ENCODE results near the gene GPC1.
A peak's percentile ranks its signal among the peaks of the same experiment; 100 is the strongest.

The GPC1 gene

DNA sequence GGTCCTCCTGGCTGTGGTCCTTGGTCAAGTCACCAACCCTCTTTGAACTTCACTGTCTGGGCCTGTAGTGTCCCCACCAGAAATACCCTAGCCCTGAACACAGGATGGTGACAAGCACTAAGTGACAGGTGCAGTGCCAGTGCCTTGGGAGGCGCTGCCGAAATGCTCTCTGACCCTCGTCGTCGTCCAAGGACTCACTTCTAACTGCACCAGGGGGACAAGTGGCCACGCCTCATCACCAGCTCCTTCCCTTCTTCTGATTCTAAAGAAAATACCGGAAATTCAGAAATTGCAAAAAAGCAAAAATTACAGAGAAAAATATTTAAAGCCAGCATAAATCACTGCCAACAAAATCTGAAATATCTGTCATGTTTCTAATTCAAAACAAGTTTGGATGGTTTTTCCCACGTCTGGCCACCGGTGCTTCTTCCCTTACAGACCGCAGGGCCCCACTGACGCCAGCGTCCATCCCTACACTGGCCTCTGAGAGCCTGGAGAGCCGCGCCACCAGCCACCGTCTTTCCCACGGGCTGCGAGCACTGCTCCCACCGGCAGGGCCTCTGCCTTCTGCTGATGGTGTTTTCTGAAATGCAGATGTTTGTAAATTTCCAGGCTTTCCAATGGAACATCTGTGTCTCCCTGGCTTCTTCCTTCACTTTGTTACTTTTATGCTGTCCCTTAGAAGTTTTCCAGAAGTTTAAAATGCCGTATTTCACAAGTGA lies 37.4 kb upstream of the GPC1 start:
- no peak overlapping the region for H3K4me3 ChIP-seq
- no peak overlapping the region for H3K27ac ChIP-seq
- TF ChIP-seq, protein P1, sequence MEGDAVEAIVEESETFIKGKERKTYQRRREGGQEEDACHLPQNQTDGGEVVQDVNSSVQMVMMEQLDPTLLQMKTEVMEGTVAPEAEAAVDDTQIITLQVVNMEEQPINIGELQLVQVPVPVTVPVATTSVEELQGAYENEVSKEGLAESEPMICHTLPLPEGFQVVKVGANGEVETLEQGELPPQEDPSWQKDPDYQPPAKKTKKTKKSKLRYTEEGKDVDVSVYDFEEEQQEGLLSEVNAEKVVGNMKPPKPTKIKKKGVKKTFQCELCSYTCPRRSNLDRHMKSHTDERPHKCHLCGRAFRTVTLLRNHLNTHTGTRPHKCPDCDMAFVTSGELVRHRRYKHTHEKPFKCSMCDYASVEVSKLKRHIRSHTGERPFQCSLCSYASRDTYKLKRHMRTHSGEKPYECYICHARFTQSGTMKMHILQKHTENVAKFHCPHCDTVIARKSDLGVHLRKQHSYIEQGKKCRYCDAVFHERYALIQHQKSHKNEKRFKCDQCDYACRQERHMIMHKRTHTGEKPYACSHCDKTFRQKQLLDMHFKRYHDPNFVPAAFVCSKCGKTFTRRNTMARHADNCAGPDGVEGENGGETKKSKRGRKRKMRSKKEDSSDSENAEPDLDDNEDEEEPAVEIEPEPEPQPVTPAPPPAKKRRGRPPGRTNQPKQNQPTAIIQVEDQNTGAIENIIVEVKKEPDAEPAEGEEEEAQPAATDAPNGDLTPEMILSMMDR (IDR thresholded peaks at IDR 0.05): no peak
- no peak for DNase-seq (ENCODE audit: low spot score)

DNA sequence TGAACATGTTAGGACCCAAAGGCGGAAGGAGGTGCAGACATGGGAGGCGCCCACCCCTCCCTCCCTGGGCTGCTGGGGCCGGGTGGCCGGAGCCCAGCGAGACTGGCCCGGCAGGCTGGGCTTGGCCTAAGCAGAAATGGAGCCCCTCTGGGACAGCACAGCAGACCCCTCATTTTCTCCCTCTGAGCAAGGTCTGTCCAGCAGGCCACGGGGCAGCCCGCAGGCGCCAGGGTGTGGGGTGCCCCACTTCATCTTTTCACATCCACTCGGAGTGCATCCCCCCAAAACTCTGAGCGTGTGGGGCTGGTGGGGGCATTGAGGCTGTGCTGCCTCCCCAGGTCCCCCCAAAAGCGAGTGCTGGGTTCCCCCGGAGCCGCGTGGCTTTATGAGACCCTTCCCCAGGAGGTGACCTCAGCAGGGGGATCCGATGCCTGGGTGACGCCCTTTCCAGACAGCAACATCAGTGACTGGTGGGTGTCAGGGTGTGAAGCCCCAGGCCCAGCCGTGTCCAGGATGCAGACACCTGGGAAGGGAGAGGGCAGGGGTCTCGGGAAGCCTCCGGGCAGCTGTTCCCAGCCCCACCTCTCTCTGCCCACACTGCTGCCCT lies 36.7 kb upstream of the GPC1 start:
- DNase-seq (ENCODE audit: low spot score): peak; percentile 65
- no peak overlapping the region for H3K27ac ChIP-seq
- TF ChIP-seq, protein P1 (IDR thresholded peaks at IDR 0.05): no peak
- H3K4me3 ChIP-seq: no peak overlapping the region

DNA sequence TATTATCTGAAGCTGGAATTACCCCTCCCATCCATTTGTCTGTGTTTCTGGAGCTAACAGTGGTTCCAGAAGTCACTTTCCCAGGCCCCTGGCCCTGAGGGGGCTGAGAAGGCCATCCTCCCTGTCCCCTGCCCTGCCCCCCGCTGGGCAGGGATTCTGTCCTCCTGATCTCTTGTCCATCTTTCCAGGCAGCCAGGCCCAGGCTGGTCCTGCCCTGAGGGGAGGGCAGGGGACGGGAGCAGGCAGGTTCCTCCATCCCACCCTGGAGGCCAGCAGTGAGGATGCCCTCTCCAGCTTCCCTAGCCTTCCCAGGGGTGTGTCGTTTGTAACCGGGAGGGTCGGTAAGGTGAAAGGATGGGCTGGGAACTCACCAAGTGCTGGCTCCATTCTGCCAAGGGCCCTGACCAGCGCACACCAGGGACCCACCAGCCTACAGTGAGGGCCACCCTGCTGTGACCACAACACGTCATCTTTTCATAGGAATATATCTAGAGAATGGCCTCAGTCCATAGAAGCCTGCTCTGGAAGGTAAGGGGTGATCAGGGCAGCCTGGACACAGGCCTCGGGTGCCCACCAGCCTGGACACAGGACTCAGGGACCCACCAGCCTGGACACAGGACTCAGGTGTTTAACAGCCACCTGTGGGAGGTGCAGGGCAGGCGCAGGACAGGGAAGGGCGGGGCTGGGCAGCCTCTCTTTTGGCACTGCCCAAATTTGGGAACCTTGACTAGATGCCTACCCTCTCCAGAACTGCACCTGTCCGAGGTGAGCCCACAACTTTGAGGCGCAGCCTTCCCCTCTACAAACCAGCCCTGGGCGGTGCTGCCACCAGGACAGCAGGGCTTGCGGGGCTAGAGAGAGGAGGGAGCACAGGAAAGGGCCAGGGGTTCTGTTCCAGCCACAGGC lies 35.8 kb upstream of the GPC1 start:
- peak; percentile 65 for DNase-seq (ENCODE audit: low spot score)
- H3K4me3 ChIP-seq: no peak overlapping the region
- TF ChIP-seq, protein P1 (IDR thresholded peaks at IDR 0.05): no peak
- no peak overlapping the region for H3K27ac ChIP-seq

DNA sequence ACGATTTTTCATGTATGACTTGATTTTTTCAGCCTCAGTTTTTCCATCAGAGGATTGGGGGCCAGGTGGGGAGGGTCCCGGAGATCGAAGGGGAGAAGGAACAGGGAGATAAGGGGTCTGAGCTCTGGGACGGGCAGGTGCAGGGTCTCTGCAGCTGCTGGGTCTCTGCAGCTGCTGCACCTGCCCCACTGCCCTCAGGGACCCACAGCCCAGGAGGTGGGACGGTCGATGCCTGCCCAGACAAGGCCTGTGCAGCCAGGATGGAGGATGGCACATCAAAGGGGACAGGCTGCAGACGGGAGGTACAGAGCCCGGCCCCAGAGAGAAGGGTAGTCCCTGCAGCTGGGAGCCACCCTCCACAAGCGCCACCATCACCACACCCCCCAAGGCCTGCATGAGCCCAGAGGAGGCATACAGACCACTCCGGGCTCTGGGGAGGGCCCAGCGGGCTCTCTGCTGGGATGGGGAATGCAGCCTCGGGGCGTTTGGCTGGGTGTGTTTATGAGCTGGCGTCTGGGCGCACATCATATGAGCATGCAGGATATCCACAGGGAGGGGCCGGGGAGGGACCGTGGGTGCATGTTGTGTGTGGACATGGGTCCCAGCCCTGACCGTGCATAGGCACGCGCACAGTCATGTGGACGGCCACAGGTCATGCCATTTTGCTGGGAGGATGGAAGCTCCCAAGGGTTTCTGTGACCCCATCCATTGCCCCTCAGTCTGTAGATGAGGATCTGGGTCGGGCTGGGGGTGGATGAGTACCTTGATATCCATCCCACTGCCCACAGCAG lies 34.9 kb upstream of the GPC1 start:
- DNase-seq (ENCODE audit: low spot score): peak; percentile 55
- TF ChIP-seq, protein P1 (IDR thresholded peaks at IDR 0.05): no peak

DNA sequence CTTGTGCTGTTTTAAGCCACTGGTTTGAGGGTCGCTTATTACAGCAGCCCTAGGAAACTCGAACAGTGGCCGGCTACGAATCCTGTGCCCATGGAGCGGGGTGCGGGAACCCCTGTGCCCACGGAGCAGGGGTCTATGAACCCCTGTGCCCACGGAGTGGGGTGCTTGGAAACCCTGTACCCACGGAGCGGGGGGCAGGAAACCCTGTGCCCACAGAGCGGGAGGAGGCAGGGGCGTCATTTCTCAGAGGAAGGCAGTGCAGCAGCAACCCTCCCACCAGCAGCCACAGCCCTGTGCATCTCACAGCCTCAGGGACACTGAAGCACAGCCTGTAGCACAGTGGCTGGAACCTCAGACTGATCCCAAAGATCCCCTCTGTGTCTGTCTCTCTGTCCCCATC lies 34.2 kb upstream of the GPC1 start:
- Histone ChIP-seq H3K4me3 (no peak overlapping the region), H3K27ac (no peak overlapping the region)
- peak; percentile 62 for DNase-seq (ENCODE audit: low spot score)
- TF ChIP-seq, protein P1 (IDR thresholded peaks at IDR 0.05): no peak

More for the DNA sequence above, 34.9 kb upstream of the GPC1 start:
- H3K27ac ChIP-seq: no peak overlapping the region
- H3K4me3 ChIP-seq: no peak overlapping the region

DNA sequence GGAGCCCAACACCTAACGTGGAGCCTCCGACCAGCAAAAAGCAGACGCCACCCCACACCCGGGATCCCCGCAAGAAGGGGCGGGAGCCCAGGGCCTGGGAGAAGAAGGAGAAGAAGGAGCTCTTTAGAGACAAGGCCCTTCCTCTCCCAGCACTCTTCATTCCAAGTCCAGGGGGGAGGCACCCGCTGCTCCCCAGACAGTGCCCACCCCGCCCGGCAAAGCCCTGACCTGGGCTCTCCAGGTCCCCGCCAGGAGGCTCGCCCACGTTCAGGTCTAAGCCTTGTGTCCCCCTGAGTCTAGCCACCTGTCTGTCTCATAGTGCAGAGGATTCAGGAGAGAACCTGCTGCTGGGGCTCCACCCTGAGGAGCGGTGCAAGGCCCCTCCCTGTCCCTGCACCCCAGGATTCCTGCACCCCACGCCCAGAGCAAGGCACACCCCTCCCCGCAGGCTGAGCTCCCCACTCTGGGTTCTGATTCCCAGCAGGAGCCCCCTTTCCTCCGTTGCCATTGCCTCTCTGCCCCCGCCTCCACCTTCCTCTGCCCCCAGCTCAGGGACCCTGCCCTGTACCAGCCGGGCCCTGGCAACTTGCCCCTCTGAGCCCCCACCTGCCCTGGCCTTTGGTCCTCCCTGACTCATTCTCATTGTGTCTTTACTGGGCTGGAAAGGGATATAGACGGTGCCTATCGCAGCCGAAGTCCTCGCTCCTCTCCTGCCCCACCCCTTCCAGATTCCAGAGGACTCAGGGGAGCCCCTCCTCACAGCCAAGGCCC lies 33.5 kb upstream of the GPC1 start:
- TF ChIP-seq, protein P1 (IDR thresholded peaks at IDR 0.05): no peak
- H3K4me3 ChIP-seq: no peak overlapping the region
- DNase-seq (ENCODE audit: low spot score): peak; percentile 55
- H3K27ac ChIP-seq: no peak overlapping the region

All from coronary artery (tissue), 2 donors.